IMR-90 (cell line): ENCODE results near the gene DBT. TPM values are rescaled to one million over a fixed set of nuclear protein-coding genes. Genes with fewer than 3 reads are reported as not detected.

Source experiments
- ATAC-seq: fragments of 200-7000 bp; cut with Tn5 transposase; 2 replicates; pipeline ENCODE4 v1.9.1; 2020; ENCODE audit warnings: low read depth, mild to moderate bottlenecking, moderate library complexity
- BruUV-seq: library from RNA; stranded (reverse); fragments of 400-500 nt; replicated peaks from 2 replicates; lab custom pipeline; 2021; lab: Mats Ljungman, UMichigan
- CTCF ChIA-PET: fragments of 300-600 bp; formaldehyde crosslinking; extraction: SDS; loops from one replicate; lab custom pipeline; 2021; ENCODE audit warnings: antibody characterized with exemption; lab: Yijun Ruan, JAX
- POLR2A ChIA-PET: fragments of 300-600 bp; sonication (Branson Sonifier 250); formaldehyde crosslinking; loops from one replicate; lab custom pipeline; 2022; ENCODE audit warnings: antibody characterized with exemption; ENCODE audit not compliant: unreplicated experiment; lab: Charles Lee
- DNase-seq: peaks from one replicate; pipeline ENCODE4 v3.0.0; 2013
- H2AFZ ChIP-seq: replicated peaks from 2 replicates; pipeline ENCODE3; 2013; ENCODE audit warnings: low read length, mild to moderate bottlenecking; ENCODE audit not compliant: poor library complexity
- H2AK5ac ChIP-seq: 2 replicates; pipeline ENCODE4 v1.6.1; 2013; ENCODE audit warnings: low read depth, low read length, inconsistent platforms
- H2AK9ac ChIP-seq: replicated peaks from 2 replicates; pipeline ENCODE3; 2013; ENCODE audit warnings: mild to moderate bottlenecking, low read depth, low read length, moderate library complexity; ENCODE audit not compliant: poor library complexity
- H2BK120ac ChIP-seq: 2 replicates; pipeline ENCODE4 v1.6.1; 2013; ENCODE audit warnings: low read depth, low read length, inconsistent platforms
- H2BK15ac ChIP-seq: 3 replicates; pipeline ENCODE4 v1.6.1; 2013; ENCODE audit warnings: low read depth, low read length, inconsistent platforms
- H2BK20ac ChIP-seq: 2 replicates; pipeline ENCODE4 v1.6.1; 2013; ENCODE audit warnings: low read depth, mild to moderate bottlenecking, inconsistent platforms, low read length, moderate library complexity
- H2BK5ac ChIP-seq: 2 replicates; pipeline ENCODE4 v1.6.1; 2013; ENCODE audit warnings: mild to moderate bottlenecking, low read depth, low read length, inconsistent platforms; ENCODE audit not compliant: poor library complexity, severe bottlenecking
- H3K14ac ChIP-seq: replicated peaks from 2 replicates; pipeline ENCODE4 v1.6.1; 2013; ENCODE audit warnings: low read depth, low read length, inconsistent platforms
- H3K18ac ChIP-seq: 2 replicates; pipeline ENCODE4 v1.6.1; 2013; ENCODE audit warnings: low read depth, low read length, control low read depth
- H3K23ac ChIP-seq: 2 replicates; pipeline ENCODE4 v1.6.1; 2013; ENCODE audit warnings: low read depth, low read length, inconsistent platforms
- H3K27ac ChIP-seq: 2 replicates; pipeline ENCODE4 v1.5.1; 2013; ENCODE audit warnings: mild to moderate bottlenecking, control low read depth, low read length; ENCODE audit not compliant: insufficient read depth
- H3K27me3 ChIP-seq: 2 replicates; pipeline ENCODE4 v1.6.1; 2013; ENCODE audit warnings: low read length; ENCODE audit not compliant: control insufficient read depth, insufficient read depth
- H3K36me3 ChIP-seq: 2 replicates; pipeline ENCODE4 v1.6.1; 2013; ENCODE audit warnings: low read length, mixed read lengths; ENCODE audit not compliant: control insufficient read depth, insufficient read depth
- H3K4ac ChIP-seq: 2 replicates; pipeline ENCODE4 v1.6.1; 2013; ENCODE audit warnings: low read depth, low read length, inconsistent platforms
- H3K4me1 ChIP-seq: 2 replicates; pipeline ENCODE4 v1.6.1; 2013; ENCODE audit warnings: low read length, mixed read lengths; ENCODE audit not compliant: control insufficient read depth, insufficient read depth
- H3K4me2 ChIP-seq: 2 replicates; pipeline ENCODE4 v1.6.1; 2013; ENCODE audit warnings: low read depth, mild to moderate bottlenecking, control low read depth, low read length, moderate library complexity
- H3K4me3 ChIP-seq: 2 replicates; pipeline ENCODE4 v1.5.1; 2013; ENCODE audit warnings: low read depth, mild to moderate bottlenecking, control low read depth, low read length, moderate library complexity; ENCODE audit not compliant: insufficient read depth
- H3K56ac ChIP-seq: 2 replicates; pipeline ENCODE4 v1.6.1; 2013; ENCODE audit warnings: low read length, inconsistent platforms; ENCODE audit not compliant: insufficient read depth; ENCODE audit errors: extremely low read depth
- H3K79me1 ChIP-seq, 2 experiments: 2 replicates each; pipeline ENCODE4 v1.6.1; 2013; ENCODE audit warnings: low read length in 2 of 2, inconsistent platforms in 1 of 2, low read depth in 1 of 2
- H3K9ac ChIP-seq: 2 replicates; pipeline ENCODE4 v1.6.1; 2013; ENCODE audit warnings: low read depth, low read length, control low read depth
- H3K9me1 ChIP-seq: 2 replicates; pipeline ENCODE4 v1.6.1; 2013; ENCODE audit warnings: low read length, inconsistent platforms; ENCODE audit not compliant: insufficient read depth
- H3K9me3 ChIP-seq: 2 replicates; pipeline ENCODE4 v1.6.1; 2013; ENCODE audit warnings: low read length; ENCODE audit not compliant: control insufficient read depth, insufficient read depth
- H4K20me1 ChIP-seq: 2 replicates; pipeline ENCODE4 v1.6.1; 2013; ENCODE audit warnings: low read length, inconsistent platforms; ENCODE audit not compliant: insufficient read depth
- H4K5ac ChIP-seq: 2 replicates; pipeline ENCODE4 v1.6.1; 2013; ENCODE audit warnings: mild to moderate bottlenecking, low read depth, low read length, control low read depth
- H4K8ac ChIP-seq, 2 experiments: 2 replicates each; pipeline ENCODE4 v1.6.1; 2013; ENCODE audit warnings: low read depth in 2 of 2, low read length in 2 of 2, control low read depth in 1 of 2, inconsistent platforms in 1 of 2
- H4K91ac ChIP-seq: 2 replicates; pipeline ENCODE4 v1.6.1; 2013; ENCODE audit warnings: low read depth, low read length, inconsistent platforms; ENCODE audit not compliant: insufficient read depth
- MAFK ChIP-seq: IDR thresholded peaks from 2 replicates; pipeline ENCODE4 v1.6.1; 2012; ENCODE audit warnings: low read depth, low read length, improper control_type of control experiment
- MXI1 ChIP-seq: IDR thresholded peaks from 2 replicates; pipeline ENCODE4 v1.6.1; 2012; ENCODE audit warnings: low read depth, mild to moderate bottlenecking, low read length, moderate library complexity, borderline replicate concordance
- RFX5 ChIP-seq: IDR thresholded peaks from 2 replicates; pipeline ENCODE4 v1.8.0; 2012; ENCODE audit warnings: low read depth, mild to moderate bottlenecking, low read length, moderate library complexity
- WGBS, 2 experiments: methylation state at CpG; one replicate each; pipeline versions ENCODE4 v1.1.5 to v1.1.7; 2013; ENCODE audit warnings: missing lambda C conversion rate in 2 of 2; ENCODE audit not compliant: insufficient read length in 1 of 2; ENCODE audit errors: extremely low coverage in 2 of 2; 5-methylcytosine and 5-hydroxymethylcytosine counted together
- dilution Hi-C: fragments of 300-500 bp; cut with HindIII; formaldehyde crosslinking; loops from one replicate; pipeline ENCODE4 v1.14.3; 2018; ENCODE audit warnings: low sequenced_read_pairs; ENCODE audit not compliant: unreplicated experiment
- in situ Hi-C: fragments of 300-500 bp; cut with MboI; formaldehyde crosslinking; loops from 3 replicates; pipeline ENCODE4 v1.14.3; 2019; ENCODE audit warnings: low sequenced_read_pairs, inconsistent platforms, mixed read lengths
- intact Hi-C: fragments of 100-400 bp; cut with micrococcal nuclease; formaldehyde crosslinking; loops from 2 replicates; pipeline ENCODE4 v1.10.0; 2022
- polyA plus RNA-seq, 3 experiments: library from polyadenylated mRNA; depleted of rRNA; stranded (reverse); fragments of >200 nt; gene quantifications; 2 replicates each; pipeline ENCODE4 v1.2.3, GENCODE V29; 2012; ENCODE audit warnings: low replicate concordance in 1 of 3
- total RNA-seq: library from RNA; depleted of rRNA; stranded (reverse); fragments of >200 nt; gene quantifications from 2 replicates; pipeline ENCODE4 v1.2.3, GENCODE V29; 2012

Gene DBT
- total and polyA plus RNA-seq, 2 of the 4 experiments (the other 2 are of a cell fraction): 3.4 to 3.8 TPM

- H2BK5ac ChIP-seq: no peak overlapping the region
- no peak overlapping the region for H2BK120ac ChIP-seq
- H4K91ac ChIP-seq: no peak overlapping the region
- no CpG with 5 or more reads among the region's 4 CpGs for WGBS, 2 experiments
- no peak overlapping the region for H3K18ac ChIP-seq
- TF ChIP-seq MAFK: no peak
- TF ChIP-seq RFX5: no peak
- no peak for TF ChIP-seq MXI1
- H4K5ac ChIP-seq: no peak overlapping the region
- no peak overlapping the region for H3K4me3 ChIP-seq
- H3K27me3 ChIP-seq: no peaks in the 10 kb centered on the region
- H4K20me1 ChIP-seq: no peaks in the 10 kb centered on the region
- no peak overlapping the region for H3K9ac ChIP-seq
- no TSS peak for BruUV-seq
- ChIA-PET CTCF (no interaction called here), POLR2A (no interaction called here)
- no peak overlapping the region for H3K14ac ChIP-seq
- H3K4me2 ChIP-seq: no peak overlapping the region
- no peak overlapping the region for H2BK20ac ChIP-seq
- no peak overlapping the region for H2BK15ac ChIP-seq
- H3K36me3 ChIP-seq: peaks cover 26% of the 10 kb centered on the region
- H4K8ac ChIP-seq: no peak overlapping the region
- H2AK5ac ChIP-seq: no peak overlapping the region
- intact Hi-C loops (loop anchor here (5.0 to 10.0 kb wide), 2 partner anchors 94 to 131 kb away; no protein-coding TSS in a partner anchor), in situ Hi-C loops (no loop called here), dilution Hi-C loops (no loop called here)
- no peaks in the 10 kb centered on the region for H3K9me3 ChIP-seq
- no peak for DNase-seq
- H3K4ac ChIP-seq: no peak overlapping the region
- H3K79me1 ChIP-seq: 0 out of 4 replicates have a peak, but pooled peaks cover 0 to 5% of the 10 kb centered on the region in 2 experiments
- no peaks in the 10 kb centered on the region for H3K4me1 ChIP-seq
- H3K27ac ChIP-seq: no peak overlapping the region
- 0 out of 2 replicates have a peak, but pooled peaks cover 2% of the 10 kb centered on the region for H3K9me1 ChIP-seq
- no peak for ATAC-seq
- no peak overlapping the region for H2AK9ac ChIP-seq
- H3K23ac ChIP-seq: no peak overlapping the region
- no peak overlapping the region for H2AFZ ChIP-seq
- no peak overlapping the region for H3K56ac ChIP-seq
Measured at GRCh38 chr1:100141192-100141591, 108.4 kb downstream of the DBT start.
